Measurements from ENCODE around the gene POLD1.
"Not testable (repeated sequence)": the region's sequence is repeated elsewhere in the genome, so short reads cannot be mapped to it uniquely, and the experiment has no call there.

Gene POLD1

GRCh38 chr19:50419580-50420035, 35.5 kb downstream of the POLD1 start:
- no peak for DNase-seq

GRCh38 chr19:50420127-50420526, 36.0 kb downstream of the POLD1 start:
- DNase-seq, result no peak

- DNase-seq, result no peak
Measured at GRCh38 chr19:50420808-50421207, 36.7 kb downstream of the POLD1 start.

- DNase-seq, result no peak
Measured at GRCh38 chr19:50422397-50423278, 38.5 kb downstream of the POLD1 start.

- no peak for DNase-seq
Measured at GRCh38 chr19:50423279-50424113, 39.3 kb downstream of the POLD1 start.

GRCh38 chr19:50425581-50425980, 41.4 kb downstream of the POLD1 start:
- no peak for DNase-seq

- DNase-seq, result no peak
Measured at GRCh38 chr19:50427318-50427925, 43.3 kb downstream of the POLD1 start.

GRCh38 chr19:50427997-50428425, 43.9 kb downstream of the POLD1 start:
- DNase-seq, result peak; percentile 44

- no peak for DNase-seq
Measured at GRCh38 chr19:50428772-50429463, 44.8 kb downstream of the POLD1 start.

- no peak for DNase-seq
Measured at GRCh38 chr19:50430888-50431342, 46.8 kb downstream of the POLD1 start.

- peak; percentile 60 for DNase-seq
Measured at GRCh38 chr19:50431343-50432220, 47.4 kb downstream of the POLD1 start.

GRCh38 chr19:50432221-50433028, 48.3 kb downstream of the POLD1 start, which contains the start of gene MYBPC2:
Gene MYBPC2 (plus strand): TSS chr19:50432892. CDS start chr19:50432954, 62 bp downstream.
- no peak for DNase-seq

- DNase-seq, result no peak
Measured at GRCh38 chr19:50433201-50434180, 49.3 kb downstream of the POLD1 start.

- no peak for DNase-seq
Measured at GRCh38 chr19:50434525-50434924, 50.4 kb downstream of the POLD1 start.

- DNase-seq, result no peak
Measured at GRCh38 chr19:50435221-50435620, 51.1 kb downstream of the POLD1 start.

GRCh38 chr19:50435627-50436026, 51.5 kb downstream of the POLD1 start:
- DNase-seq, result no peak

GRCh38 chr19:50437862-50438449, 53.8 kb downstream of the POLD1 start:
- DNase-seq, result no peak

GRCh38 chr19:50439130-50439529, 55.0 kb downstream of the POLD1 start:
- DNase-seq, result not testable (repeated sequence)

- no peak for DNase-seq
Measured at GRCh38 chr19:50444059-50444458, 59.9 kb downstream of the POLD1 start.
